HL-60 (cell line): ENCODE measurements around the gene LMTK2.

ENCODE experiments used
- DNase-seq, 2 experiments: peaks; one replicate each; pipeline ENCODE4 v3.0.0-alpha.2; 2010 to 2020; ENCODE audit warnings: low read depth in 1 of 2, low spot score in 1 of 2
- H3K27ac ChIP-seq: fragments of 250-450 bp; sonication (Bioruptor Pico); replicated peaks from 2 replicates; pipeline ENCODE4 v1.5.1; 2020; ENCODE audit warnings: mild to moderate bottlenecking, moderate library complexity
- H3K27me3 ChIP-seq: fragments of 250-450 bp; sonication (Bioruptor Pico); 2 replicates; pipeline ENCODE4 v1.5.1; 2021; ENCODE audit warnings: mild to moderate bottlenecking, moderate library complexity; ENCODE audit not compliant: insufficient read depth, poor library complexity, severe bottlenecking
- H3K4me3 ChIP-seq: replicated peaks from 2 replicates; pipeline ENCODE4 v1.5.1; 2011; ENCODE audit warnings: mild to moderate bottlenecking, control low read depth, low read length; ENCODE audit not compliant: insufficient read depth
- CTCF ChIP-seq: IDR thresholded peaks from one replicate; pipeline ENCODE4 v1.5.1; 2011; ENCODE audit warnings: low read length, control low read depth, inconsistent platforms; ENCODE audit not compliant: insufficient read depth
- GABPA ChIP-seq: IDR thresholded peaks from 2 replicates; pipeline ENCODE4 v1.6.1; 2012; ENCODE audit warnings: low read depth
- POLR2AphosphoS5 ChIP-seq: IDR thresholded peaks from 2 replicates; pipeline ENCODE4 v1.6.1; 2012; ENCODE audit warnings: low read depth
- REST ChIP-seq: IDR thresholded peaks from 2 replicates; pipeline ENCODE4 v1.6.1; 2012; ENCODE audit warnings: low read depth; ENCODE audit not compliant: insufficient replicate concordance
- SPI1 ChIP-seq: IDR thresholded peaks from 2 replicates; pipeline ENCODE4 v1.6.1; 2012; ENCODE audit warnings: low read depth, mild to moderate bottlenecking, borderline replicate concordance

LMTK2 gene

GRCh38 chr7:98236355-98237185, 129.9 kb downstream of the LMTK2 start:
- Histone ChIP-seq H3K4me3 (no peak overlapping the region), H3K27me3 (no peaks in the 10 kb centered on the region)
- TF ChIP-seq GABPA (no peak), CTCF (no peak), REST (no peak), SPI1 (no peak), POLR2AphosphoS5 (no peak)

GRCh38 chr7:98238076-98238475, 131.4 kb downstream of the LMTK2 start:
- Histone ChIP-seq H3K4me3 (no peak overlapping the region), H3K27me3 (no peaks in the 10 kb centered on the region), H3K27ac (no peak overlapping the region)
- no peak for DNase-seq
- no peak for TF ChIP-seq SPI1
- no peak for TF ChIP-seq POLR2AphosphoS5
- TF ChIP-seq REST, result no peak
- TF ChIP-seq GABPA, result no peak
- no peak for TF ChIP-seq CTCF

More at GRCh38 chr7:98236355-98237185, 129.9 kb downstream of the LMTK2 start:
- no peak for DNase-seq
- no peak overlapping the region for H3K27ac ChIP-seq

- no peak for DNase-seq
- TF ChIP-seq SPI1 (no peak), GABPA (no peak), CTCF (no peak)
- Histone ChIP-seq H3K27ac (no peak overlapping the region), H3K27me3 (no peaks in the 10 kb centered on the region), H3K4me3 (no peak overlapping the region)
These were observed 132.3 kb downstream of the LMTK2 start for GRCh38 chr7:98238976-98239375.
